Activated T-cell treated with anti-CD3 and anti-CD28 coated beads for 1 hour (primary cell): ENCODE measurements around the gene TLE2.

Source experiments
- DNase-seq: peaks from one replicate; pipeline ENCODE4 v3.0.0-alpha.2; 2020; ENCODE audit warnings: low read depth

TLE2 gene

GRCh38 chr19:3029065-3029923, at the start of gene TLE2:
Gene TLE2 (minus strand): TSS chr19:3029280. CDS start chr19:3028904, 376 bp downstream.
- DNase-seq, result no peak

- peak; percentile 76 for DNase-seq
These were observed 46.7 kb upstream of the TLE2 start for GRCh38 chr19:3075605-3076431.

DNA sequence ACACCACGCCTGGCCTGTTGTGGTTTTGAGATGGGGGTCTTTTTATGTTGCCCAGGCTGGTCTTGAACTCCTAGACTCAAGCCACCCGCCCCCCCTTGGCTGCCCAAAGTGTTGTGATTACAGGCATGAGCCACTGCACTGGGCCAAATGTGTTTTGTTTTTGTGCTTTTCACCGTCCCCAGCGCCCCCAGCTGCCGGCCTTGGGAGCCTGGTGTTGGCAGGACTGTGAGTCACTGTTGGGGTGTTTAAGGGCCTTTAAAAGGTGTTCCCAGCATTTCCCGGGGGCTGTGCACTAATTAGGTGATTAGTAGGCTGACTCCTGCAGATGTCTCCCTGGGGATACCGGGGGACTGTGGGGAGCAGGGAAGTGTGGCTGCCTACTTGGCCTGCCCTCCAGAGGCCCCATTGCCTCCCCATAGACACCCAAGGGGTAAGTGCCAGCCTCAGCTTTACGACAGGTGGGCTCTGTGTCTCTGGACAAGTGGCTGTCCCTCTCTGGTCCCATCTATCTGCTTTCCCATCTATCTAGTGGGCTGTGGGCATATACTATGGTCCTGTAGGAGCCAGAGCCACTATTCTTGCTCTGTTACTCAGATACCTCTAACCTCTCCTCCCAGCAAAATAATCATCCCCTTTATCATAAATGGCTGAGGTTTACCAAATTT, 45.0 kb upstream of the TLE2 start:
- no peak for DNase-seq

GRCh38 chr19:3073159-3073563, 44.1 kb upstream of the TLE2 start:
- no peak for DNase-seq

- DNase-seq, result no peak
These were observed 42.7 kb upstream of the TLE2 start for GRCh38 chr19:3071768-3072167.

- no peak for DNase-seq
These were observed 39.0 kb upstream of the TLE2 start for GRCh38 chr19:3068071-3068470.

DNA sequence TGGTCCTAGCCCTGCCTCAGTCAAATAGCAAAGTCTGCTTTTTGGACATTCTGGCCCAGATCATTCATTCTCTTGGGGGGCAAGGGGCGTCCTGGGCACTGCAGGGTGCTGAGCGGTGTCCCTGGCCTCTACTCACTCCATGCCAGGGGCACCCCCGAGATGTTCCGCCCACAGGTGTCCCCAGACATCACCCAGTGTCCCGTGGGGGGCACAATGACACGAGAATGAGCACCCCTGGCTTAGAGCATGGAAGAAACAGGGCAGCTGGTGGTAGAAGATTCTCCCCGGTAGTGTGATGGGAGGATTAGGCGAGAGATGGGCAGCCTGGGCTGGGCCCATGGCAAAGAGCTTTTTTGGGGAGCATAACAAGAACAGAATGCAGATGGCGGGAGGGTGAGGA, 38.5 kb upstream of the TLE2 start:
- no peak for DNase-seq

DNA sequence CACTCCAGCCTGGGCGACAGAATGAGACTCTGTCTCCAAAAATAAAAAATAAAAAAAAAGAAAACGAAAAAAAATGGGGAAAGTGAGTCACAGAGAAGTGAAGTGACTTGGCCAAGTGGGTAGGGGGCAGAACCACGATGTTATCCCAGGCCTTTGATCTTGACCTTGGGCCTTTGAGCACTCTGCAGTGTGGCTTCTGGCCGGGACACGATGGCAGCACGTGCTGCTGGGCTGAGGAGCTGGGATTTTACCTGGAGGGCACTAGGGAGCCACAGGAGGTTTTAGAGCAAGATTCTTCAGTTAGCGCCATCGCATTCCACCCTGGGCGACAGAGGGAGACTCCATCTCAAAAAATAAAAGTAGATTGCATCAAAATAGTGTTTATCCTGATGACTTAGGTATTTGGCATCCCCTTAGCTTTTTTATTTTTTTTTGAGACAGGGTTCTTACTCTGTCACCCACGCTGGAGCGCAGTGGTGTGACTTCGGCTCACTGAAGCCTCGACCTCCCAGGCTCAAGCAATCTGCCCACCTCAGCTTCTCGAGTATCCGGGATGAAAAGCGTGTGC, 37.5 kb upstream of the TLE2 start:
- no peak for DNase-seq

GRCh38 chr19:3065675-3066357, 36.7 kb upstream of the TLE2 start:
- DNase-seq, result no peak

DNA sequence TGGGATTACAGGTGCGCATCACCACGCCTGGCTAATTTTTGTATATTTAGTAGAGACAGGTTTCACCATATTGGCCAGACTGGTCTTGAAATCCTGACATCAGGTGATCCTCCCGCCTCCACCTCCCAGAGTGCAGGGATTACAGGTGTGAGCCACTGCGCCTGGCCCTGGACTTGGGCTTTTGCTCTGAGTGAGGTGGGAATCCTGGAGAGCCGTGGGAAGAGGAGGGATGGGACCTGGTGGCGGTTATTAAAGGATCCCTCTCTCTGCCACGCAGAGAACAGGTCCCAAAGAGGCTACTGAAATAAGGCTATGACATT, 34.9 kb upstream of the TLE2 start:
- no peak for DNase-seq

- peak; percentile 65 for DNase-seq
These were observed 33.4 kb upstream of the TLE2 start, which contains the start of gene TLE5 for GRCh38 chr19:3062165-3063105. Gene TLE5 (minus strand): TSS chr19:3062495. CDS start chr19:3062200, 295 bp downstream.

DNA sequence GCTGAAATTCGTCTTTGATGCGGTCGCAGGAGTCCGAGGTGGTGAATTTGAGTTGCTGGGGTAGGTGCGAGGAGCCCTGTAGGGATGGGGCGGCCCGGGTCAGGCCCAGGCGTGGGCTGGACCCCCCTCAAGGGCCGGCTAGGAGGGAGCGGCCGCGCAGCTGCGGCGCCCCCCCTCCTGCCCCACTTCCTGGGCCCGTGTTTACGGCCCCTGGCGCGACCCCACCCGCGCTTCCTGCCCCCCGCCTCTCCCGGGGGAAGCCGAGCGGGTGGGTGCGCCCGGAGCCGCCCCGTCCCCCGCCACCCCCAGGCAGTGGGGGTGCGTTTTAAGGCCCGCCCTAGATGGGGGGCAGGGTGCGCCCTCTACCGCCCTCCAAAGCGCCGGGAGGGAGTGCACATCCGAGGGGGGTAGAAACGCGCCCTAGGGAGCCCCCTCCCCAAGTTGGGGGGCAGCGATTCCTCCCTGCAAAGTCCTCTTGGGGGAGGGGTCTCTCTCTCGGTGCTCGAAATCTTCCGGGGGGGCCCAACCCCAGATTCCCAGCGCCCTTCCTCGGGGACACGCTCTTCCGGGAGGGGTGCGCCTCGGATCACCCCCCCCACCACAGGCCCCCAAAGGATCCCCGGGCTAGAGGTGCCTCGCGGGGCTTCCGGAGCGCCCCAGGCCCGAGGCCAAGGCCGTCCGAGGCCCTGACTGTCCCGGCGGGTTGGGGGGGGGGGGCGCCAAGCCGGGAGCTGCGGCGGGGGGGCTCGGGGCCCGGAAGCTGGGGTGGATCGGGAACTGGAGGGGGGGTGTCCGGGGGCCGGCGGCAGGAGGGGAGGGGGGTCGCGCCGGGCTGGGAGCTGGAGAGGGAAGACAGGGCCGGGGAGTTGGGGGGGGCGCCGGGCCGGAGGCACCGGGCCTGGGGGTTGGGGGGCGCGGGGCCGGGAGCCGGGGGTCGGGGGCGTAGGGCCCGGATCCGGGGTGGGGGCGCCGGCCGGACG, 32.4 kb upstream of the TLE2 start:
- peak; percentile 72 for DNase-seq

DNA sequence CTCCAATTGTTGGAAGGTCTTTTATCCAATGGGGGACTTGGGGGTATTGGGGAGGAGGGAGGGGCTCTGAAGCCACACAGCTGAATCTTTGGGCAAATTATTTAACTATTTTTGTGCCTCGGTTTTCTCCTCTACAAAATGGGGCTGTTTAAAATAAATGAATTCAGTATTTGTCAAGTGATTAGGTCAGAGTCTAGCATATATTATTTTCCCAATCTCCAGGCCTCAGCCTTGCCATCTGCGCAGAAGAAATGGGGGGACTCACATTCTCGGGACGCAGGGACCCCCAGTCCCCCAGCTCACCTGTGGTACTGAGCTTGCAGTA, 31.7 kb upstream of the TLE2 start:
- no peak for DNase-seq

GRCh38 chr19:3059653-3060052, 30.6 kb upstream of the TLE2 start:
- DNase-seq, result no peak

GRCh38 chr19:3058821-3059314, 29.8 kb upstream of the TLE2 start:
- DNase-seq, result no peak

DNA sequence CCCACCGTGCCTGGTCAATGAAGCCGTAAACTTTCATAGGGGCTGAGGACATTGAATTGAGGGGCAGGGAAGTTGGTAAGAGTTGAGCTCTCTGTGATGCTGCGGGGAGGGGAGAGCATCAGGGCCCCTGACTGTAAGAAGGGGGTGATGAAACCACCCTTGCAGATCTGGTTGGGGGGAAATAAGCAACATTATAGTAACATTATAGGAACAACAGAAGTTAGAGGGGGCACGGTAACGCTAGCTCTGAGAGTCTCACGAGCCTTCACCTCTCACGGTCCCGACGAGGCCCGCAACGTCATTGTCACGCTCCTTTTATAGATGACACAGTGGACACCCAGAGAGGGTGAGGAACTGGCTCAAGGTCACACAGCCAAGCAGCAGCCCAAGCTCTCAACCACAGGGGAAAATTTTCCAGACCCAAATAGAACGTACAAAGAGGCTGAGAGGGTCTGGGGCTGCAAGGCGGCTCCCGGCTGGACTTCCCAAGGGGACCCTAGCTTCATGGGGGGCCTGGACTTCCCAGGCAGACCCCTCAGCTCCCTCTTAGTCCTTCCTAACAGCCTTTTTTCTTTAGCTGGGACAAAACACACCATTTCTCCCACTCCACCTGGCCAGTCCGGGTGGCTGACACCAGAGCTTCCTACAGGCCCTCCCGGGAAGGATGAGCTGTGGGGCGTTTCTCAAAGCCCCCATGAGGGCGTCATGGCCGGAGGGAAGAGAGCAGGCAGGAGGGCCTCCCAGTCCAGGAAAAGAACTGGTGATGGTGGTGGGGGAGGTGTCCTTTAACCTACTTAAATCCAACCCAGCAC, 29.1 kb upstream of the TLE2 start:
- DNase-seq, result no peak

- DNase-seq, result no peak
These were observed 28.2 kb upstream of the TLE2 start for GRCh38 chr19:3057275-3057714.

DNA sequence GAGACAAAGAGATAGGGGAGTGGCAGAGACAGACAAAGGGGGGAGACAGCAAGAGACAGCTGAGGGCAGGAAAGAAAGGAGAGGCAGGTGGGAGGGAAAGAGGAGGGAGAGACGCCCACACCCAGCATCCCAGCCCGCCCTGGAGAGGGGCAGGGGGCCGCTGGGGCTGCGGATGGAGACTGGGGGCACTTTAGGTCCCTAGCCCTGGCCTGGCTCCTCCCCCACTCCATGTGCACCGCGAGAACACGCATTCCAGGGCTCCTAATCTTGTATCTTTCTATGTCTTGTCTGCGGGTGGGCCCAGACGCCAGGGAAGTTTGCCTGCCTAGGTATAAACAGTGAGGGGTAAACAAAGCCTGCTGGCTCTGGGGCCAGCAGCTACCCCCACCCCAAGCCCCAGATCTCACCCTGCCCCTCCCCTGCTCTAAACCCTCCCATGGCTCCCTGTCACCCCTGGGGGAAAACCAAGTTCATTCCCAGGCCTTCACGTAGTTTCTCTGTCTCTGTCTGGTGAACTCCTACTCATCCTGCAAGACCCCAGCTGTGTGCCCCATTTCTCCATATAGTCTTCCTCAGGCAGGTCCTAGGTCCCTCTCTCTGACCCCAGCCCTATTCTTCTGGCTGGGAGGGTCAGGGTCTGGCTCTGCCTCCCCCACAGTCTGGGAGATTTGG, 27.5 kb upstream of the TLE2 start:
- DNase-seq, result no peak
